Sciatic nerve (tissue), 2 donors: ENCODE results near the gene NOL12. TPM values are rescaled to one million over a fixed set of nuclear protein-coding genes. Genes with fewer than 3 reads are reported as not detected.
"Not testable (repeated sequence)": the region's sequence is repeated elsewhere in the genome, so short reads cannot be mapped to it uniquely, and the experiment has no call there.

Experiments used
- ATAC-seq: fragments of 200-7000 bp; cut with Tn5 transposase; one replicate; pipeline ENCODE4 v1.9.1; 2020; ENCODE audit warnings: mild to moderate bottlenecking, moderate library complexity
- DNase-seq: peaks from one replicate; pipeline ENCODE4 v3.0.0-alpha.2; 2020; ENCODE audit warnings: low spot score
- intact Hi-C: fragments of 100-400 bp; cut with DNase I; formaldehyde crosslinking; loops from one replicate; pipeline ENCODE4 v1.14.2; 2022
- total RNA-seq: library from RNA; stranded (reverse); fragmentation: NEBNext Ultra II Directional; extraction: Animal tissue kit (Norgen Biotek cat#: 25700); gene quantifications from one replicate; pipeline ENCODE4 v1.2.1, GENCODE V29; 2021
- donor health status: DM: no; HTN: no; CAD: no.
- donor health status: DM: no; HTN: no; CAD: no.

Gene NOL12
- total RNA-seq, 1 donor from 2014 or later: 21.2 TPM

DNA sequence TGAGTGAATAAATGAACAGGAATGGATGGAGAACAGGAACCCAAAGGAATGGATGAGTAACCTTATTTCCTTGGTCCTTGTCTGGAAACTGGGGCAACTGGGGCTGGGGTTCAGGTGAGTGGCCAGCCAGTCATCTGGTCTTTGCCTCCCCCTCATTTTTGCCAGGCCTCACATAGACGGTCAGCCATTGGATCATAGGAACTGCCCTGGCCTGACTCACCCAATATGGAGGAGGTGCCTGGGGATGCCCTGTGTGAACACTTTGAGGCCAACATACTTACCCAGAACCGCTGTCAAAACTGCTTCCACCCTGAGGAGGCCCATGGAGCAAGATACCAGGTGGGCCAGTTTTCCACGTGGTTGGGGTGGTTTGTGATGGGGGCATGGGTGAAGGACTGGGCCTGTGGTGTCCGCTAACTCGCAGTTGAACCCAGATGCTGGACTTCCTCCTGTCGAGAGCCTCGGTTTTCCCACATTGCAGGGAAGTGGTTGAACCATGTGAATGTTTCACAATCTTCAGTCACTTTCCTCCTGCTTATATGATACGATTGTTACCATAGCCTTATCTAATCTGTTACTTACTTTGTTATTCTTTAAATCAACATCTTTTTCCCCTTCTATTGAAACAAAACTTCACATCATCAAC is 15.1 kb downstream of the NOL12 start:
- no peak for DNase-seq
- ATAC-seq: no peak
- intact Hi-C loops: no loop called here

DNA sequence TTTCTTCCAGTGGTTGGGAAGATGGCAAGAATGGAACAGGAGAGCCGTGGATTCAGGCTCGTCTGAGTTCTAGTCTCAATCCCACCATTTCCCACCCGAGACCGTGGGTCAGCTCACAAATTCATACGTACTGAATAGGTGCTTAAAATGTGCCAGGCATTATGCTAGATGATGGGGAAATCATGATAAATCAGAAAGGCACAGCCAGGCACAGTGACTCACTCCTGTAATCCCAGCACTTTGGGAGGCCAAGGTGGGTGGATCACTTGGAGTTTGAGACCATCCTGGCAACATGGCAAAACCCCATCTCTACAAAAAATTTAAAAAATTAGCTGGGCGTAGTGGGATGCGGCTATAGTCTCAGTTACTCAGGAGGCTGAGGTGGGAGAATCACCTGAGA is 17.8 kb downstream of the NOL12 start:
- intact Hi-C loops: no loop called here
- no peak for DNase-seq
- no peak for ATAC-seq

DNA sequence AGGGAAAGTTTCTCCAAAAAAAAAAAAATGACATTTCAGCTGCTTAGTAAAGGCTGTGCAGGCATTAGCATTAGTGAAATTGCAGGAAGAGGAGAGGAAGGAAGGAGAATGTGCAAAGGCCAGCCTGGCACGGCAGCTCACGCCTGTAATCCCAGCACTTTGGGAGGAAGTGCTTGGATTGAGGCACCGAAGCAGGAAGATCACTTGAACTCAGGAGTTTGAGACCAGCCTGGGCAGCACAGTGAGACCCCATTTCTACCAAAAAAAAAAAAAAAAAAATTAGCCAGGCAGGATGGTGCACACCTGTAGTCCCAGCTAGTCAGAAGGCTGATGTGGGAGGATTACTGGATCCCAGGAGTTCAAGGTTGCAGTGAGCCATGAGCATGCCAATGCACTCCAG is 18.5 kb downstream of the NOL12 start:
- ATAC-seq (no peak), DNase-seq (no peak)
- intact Hi-C loops: no loop called here

DNA sequence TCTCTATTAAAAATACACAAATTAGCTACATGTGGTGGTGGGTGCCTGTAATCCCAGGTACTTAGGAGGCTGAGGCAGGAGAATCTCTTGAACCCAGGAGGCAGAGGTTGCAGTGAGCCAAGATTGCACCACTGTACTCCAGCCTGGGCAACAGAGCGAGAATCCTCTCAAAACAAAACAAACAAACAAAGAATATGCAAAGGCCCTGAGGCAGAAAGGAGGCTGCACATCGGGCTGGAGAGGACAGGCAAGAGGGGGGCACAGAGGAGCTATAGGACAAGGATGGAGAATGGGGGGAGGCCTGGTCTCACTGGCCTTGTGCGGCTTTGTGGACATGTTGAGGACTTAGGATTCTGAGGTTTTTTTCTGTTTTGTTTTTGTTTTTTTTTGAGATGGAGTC is 19.1 kb downstream of the NOL12 start:
- intact Hi-C loops: no loop called here
- DNase-seq: no peak
- no peak for ATAC-seq

DNA sequence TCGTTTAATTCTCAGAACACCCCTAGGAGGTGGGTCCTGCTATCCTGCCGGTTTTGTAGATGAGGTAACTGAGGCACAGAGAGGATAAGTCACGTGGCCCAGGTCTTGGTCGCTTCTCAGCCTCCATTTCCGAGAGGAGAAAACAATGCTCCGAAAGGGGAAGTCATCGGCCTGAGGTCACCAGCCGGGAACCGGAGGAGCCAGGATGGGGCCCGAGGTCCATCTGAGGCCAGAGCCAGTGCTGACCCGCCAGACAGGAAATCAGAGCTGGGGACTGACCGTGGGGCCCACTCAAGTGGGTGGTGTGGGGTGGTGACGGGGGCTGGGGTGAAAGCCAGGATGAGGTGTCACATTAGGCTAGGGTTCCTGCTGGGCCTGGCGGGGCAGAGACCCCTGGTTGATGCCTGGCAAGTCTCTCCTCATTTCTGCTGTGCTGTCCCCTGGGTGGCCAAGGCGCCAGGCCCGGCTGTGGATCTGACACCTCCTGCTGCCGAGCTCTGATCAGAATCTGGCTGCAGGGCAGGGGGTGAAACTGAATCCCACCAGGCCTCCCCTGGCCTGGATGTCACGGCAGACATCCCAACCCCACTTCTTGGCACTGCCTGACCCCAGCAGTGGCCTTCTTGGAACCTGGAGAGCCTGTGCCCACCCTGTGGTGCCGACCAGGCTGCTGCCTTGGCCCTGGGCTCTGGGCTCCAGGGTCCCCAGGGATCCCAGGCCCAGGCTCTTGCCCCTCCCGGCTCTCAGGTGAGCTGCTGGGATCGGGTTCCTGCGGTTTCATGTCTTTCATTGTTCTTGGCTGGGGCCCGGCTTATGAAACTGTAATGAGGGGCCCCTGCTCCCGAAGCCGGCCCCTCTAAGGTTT is 22.7 kb downstream of the NOL12 start:
- intact Hi-C loops: no loop called here
- DNase-seq (no peak), ATAC-seq (peak; percentile 57)

DNA sequence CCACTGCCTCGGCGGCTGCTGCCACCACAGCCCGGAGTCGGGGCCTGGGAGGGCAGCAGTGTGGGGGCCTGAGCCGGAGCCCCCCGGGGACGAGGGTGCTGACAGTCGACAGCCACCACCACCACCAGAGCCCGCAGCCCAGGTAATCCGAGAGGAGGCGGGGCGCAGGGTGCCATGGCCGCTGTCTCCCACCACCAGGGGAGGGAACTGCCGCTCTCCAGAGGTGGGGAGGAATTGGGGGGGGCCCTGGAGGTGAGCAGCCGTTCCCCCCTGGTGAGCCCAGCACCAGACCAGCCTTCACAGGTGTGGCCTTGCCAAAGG is 23.3 kb downstream of the NOL12 start:
- ATAC-seq: no peak
- no peak for DNase-seq
- intact Hi-C loops: no loop called here

DNA sequence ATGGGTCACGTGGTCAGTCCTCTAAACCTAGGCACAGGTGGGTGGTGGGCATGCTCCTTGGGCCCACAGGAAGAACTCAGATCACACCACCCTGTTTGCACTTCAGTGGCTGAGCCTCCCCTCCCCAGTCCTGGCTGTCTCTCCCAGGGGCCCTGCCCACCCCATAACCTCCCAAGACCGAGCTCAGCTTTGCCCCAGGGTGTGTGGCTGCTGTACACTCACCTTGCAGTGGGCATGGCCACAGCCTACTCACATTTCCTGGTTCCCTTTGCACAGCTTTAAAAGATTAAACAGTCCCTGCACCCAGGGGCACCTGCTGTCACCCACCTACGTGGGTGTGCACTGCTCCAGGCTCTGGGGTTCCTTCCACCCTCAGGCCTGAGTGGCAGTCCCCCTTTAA is 24.5 kb downstream of the NOL12 start:
- ATAC-seq: no peak
- no peak for DNase-seq
- intact Hi-C loops: no loop called here

DNA sequence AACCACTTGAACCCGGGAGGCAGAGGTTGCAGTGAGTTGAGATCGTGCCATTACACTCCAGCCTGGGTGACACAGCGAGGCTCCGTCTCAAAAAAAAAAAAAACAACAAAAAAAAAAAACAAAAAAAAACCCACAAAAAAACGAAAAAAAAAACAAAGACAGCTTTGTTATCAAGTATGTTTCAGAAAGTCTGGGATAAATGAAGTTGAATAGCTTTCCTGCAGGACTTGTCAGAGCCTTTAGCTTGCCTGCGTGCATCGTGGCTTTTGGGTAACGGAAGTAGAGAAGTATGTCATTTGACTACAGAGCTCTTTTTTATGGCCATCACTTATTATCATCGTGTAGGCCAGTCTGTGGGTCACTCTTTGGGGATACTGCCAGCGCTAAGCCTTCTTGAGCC is 25.3 kb downstream of the NOL12 start:
- DNase-seq: no peak
- ATAC-seq: no peak
- intact Hi-C loops: no loop called here

DNA sequence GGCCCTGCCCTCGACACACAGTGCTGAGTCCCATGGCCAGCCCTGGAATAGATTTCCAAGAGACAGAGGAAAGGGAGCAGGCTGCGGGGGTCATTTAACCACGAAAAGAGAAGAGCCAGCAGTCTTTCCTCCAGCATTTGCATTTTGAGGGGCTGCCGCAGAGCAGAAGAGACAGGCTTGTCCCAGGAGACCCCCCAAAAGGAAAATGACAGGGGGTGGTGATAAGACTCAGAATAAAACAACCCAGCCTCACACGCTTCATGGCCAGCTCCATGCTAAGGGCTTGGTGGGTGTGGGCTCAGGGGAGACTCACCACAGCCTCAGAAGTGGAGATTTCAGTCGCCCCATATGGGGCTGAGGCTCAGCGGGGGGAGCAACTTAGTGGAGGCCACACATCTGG is 27.6 kb downstream of the NOL12 start:
- intact Hi-C loops: no loop called here
- DNase-seq: no peak
- ATAC-seq: no peak

DNA sequence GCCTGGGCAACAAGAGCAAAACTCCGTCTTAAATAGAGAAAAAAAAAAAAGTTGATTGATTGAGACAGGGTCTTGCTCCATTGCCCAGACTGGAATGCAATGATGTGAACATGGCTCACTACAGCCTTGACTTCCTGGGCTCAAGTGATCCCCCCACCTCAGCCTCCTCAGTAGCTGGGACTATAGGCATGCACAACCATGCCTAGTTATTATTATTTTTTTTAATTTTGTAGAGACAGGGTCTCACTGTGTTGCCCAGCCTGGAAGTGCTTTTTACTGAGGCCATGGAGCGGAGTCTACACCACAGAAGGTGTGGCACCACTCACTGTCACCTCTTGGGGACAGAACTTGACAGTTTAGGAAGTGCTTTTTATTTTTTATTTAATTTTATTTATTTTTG is 28.5 kb downstream of the NOL12 start:
- intact Hi-C loops: no loop called here
- DNase-seq: no peak
- ATAC-seq: no peak

DNA sequence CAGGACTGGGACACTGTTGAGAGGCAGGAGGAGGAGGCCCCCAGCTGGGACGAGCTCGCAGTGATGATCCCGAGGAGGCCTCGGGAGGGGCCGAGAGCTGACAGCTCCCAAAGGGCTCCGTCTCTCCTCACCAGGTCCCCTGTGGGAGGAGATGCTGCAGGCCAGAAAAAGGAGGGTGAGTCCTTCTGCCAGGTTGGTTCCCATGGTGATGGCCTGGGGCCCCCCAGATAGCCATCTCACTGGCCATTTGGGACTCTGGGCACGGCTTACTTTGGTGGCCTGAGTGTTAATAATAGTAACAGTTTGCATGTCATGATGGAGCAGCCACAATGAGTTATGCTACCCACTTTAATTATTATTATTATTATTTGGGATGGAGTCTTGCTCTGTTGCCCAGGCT is 29.6 kb downstream of the NOL12 start:
- DNase-seq (no peak), ATAC-seq (no peak)
- intact Hi-C loops: no loop called here

DNA sequence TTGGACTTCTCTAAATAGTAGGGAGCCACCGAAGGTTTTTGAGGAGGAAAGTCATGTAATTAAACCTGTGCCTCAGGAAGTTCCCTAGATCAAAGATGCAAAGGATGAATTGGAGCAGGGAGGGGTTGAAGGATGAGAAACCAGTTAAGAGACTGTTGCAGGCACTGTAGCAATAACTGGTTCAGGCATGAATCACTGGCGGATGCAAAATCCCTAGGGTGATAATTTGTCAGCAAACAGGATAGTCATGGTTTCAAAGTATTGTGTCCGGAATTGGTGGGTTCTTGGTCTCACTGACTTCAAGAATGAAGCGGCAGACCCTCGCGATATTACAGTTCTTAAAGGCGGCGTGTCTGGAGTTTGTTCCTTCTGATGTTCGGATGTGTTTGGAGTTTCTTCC is 30.6 kb downstream of the NOL12 start:
- ATAC-seq (no peak), DNase-seq (no peak)
- intact Hi-C loops: no loop called here

DNA sequence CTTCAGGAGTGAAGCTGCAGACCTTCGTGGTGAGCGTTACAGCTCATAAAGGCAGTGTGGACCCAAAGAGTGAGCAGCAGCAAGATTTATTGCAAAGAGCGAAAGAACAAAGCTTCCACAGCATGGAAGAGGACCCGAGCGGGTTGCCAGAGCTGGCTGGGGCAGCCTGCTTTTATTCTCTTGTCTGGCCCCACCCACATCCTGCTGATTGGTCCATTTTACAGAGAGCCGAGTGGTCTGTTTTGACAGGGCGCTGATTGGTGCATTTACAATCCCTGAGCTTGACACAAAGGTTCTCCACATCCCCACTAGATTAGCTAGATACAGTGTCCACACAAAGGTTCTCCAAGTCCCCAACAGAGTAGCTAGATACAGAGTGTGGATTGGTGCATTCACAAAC is 31.1 kb downstream of the NOL12 start:
- intact Hi-C loops, DNase-seq, ATAC-seq: not testable (repeated sequence)

DNA sequence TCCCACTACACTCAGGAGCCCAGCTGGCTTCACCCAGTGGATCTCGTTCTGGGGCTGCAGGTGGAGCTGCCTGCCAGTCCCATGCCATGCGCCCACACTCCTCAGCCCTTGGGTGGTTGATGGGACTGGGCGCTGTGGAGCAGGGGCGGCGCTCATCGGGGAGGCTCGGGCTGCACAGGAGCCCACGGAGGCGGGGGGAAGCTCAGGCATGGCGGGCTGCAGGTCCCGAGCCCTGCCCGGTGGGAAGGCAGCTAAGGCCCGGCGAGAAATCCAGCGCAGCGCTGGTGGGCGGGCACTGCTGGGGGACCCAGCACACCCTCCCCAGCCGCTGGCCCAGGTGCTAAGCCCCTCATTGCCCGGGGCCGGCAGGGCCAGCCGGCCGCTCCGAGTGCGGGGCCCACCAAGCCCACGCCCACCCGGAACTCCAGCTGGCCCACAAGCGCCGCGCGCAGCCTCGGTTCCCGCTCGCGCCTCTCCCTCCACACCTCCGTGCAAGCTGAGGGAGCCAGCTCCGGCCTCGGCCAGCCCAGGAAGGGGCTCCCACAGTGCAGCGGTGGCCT is 31.7 kb downstream of the NOL12 start:
- intact Hi-C loops, DNase-seq, ATAC-seq: not testable (repeated sequence)

DNA sequence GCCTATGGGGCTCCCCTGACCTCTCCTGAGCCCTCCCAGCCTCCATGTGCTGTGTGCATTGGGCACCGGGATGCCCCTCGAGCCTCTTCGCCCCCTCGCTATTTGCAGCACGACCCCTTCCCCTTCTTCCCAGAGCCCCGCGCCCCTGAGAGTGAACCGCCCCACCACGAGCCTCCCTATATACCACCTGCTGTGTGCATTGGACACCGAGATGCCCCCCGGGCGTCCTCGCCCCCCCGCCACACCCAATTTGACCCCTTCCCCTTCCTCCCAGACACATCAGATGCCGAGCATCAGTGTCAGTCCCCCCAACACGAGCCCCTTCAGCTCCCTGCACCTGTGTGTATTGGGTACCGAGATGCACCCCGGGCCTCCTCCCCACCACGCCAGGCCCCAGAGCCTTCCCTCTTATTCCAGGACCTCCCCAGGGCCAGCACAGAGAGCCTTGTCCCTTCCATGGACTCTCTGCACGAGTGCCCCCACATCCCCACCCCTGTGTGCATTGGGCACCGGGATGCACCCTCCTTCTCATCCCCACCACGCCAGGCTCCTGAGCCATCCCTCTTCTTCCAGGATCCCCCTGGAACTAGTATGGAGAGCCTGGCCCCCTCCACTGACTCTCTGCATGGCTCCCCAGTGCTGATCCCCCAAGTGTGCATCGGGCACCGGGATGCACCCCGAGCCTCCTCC is 39.6 kb downstream of the NOL12 start:
- intact Hi-C loops: no loop called here
- DNase-seq (no peak), ATAC-seq (no peak)

DNA sequence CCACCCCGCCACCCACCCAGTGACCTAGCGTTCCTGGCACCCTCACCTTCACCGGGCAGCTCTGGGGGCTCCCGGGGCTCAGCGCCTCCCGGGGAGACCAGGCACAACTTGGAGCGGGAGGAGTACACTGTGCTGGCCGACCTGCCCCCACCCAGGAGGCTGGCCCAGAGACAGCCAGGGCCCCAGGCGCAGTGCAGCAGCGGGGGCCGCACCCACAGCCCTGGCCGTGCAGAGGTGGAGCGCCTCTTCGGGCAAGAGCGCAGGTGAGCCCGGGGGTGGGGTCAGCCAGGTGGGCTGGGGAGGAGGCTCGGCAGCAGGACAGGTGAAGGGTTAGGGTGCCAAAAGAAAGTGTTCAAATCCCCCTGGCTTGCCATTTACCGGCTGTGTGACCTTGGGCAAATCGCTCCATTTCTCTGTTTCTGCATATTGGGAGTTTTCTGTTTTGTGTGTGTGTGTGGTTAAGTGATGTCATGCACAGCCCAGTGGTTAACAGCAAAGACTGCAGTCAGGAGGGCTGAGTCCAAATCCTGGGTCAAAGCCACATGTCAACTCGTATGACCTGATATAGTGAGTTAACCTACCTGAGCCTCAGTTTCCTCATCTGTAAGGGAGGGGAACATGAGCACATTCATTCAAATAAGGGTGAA is 40.2 kb downstream of the NOL12 start:
- intact Hi-C loops: no loop called here
- ATAC-seq (no peak), DNase-seq (no peak)

DNA sequence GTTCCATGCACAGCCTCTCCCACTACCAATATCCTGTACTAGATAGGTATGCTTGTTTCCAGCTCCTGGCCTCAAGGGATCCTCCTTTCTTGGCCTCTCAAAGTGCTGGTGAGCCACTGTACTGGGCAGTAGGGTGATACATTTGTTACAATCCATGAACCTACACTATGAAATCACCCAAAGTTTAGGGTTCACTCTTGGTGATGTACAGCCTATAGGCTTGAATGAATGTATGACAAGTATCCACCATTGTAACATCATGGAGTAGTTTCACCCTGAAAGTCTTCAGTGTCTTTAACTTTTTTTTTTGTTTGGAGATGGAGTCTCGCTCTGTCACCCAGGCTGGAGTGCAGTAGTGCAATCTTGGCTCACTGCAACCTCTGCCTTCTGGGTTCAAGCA is 42.5 kb downstream of the NOL12 start:
- ATAC-seq (peak; percentile 39), DNase-seq (no peak)
- intact Hi-C loops: no loop called here

DNA sequence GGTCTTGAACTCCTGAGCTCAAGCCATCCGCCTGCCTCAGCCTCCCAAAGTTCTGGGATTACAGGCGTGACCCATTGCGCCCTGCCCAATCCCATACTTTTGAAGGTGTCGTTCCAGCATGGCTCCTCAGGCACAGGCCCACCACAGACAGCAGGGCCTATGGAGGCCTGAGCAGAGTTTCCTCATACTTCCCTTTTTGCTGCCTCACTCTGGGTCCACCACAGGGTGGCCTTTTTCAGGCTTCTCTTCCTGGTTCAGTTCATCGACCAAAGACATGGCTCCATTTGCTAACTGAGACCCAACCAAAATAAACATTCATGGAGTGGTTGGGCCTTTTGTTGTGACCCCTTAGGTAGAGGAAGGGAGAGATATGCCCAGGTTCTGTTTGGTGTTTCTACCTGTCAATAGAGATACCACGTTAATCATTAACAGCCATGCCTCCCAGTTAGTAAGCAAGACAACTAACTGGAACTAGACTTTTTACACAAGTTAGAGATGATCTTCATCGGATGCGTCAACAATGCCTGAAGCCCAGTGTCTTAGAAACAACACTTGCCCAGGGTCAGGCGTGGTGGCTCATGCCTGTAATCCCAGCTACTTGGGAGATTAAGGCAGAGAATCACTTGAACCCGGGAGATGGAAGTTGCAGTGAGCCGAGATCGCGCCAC is 45.8 kb downstream of the NOL12 start:
- intact Hi-C loops: no loop called here
- ATAC-seq: no peak
- no peak for DNase-seq
